Uterine smooth muscle cell (primary cell): ENCODE measurements around the gene DGLUCY. TPM values are rescaled to one million over a fixed set of nuclear protein-coding genes. Genes with fewer than 3 reads are reported as not detected.

Source experiments
- total RNA-seq: library from RNA; depleted of rRNA; stranded (reverse); fragments of >200 nt; gene quantifications from 2 replicates; pipeline ENCODE4 v1.2.3, GENCODE V29; 2014

DGLUCY gene, protein sequence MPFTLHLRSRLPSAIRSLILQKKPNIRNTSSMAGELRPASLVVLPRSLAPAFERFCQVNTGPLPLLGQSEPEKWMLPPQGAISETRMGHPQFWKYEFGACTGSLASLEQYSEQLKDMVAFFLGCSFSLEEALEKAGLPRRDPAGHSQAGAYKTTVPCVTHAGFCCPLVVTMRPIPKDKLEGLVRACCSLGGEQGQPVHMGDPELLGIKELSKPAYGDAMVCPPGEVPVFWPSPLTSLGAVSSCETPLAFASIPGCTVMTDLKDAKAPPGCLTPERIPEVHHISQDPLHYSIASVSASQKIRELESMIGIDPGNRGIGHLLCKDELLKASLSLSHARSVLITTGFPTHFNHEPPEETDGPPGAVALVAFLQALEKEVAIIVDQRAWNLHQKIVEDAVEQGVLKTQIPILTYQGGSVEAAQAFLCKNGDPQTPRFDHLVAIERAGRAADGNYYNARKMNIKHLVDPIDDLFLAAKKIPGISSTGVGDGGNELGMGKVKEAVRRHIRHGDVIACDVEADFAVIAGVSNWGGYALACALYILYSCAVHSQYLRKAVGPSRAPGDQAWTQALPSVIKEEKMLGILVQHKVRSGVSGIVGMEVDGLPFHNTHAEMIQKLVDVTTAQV
- total RNA-seq = 44.6 and 47.1 TPM in 2 replicates

GRCh38 chr14:91113829-91114078 lies at the start of gene DGLUCY:
Gene DGLUCY (plus strand): TSS chr14:91114073. CDS start chr14:91160295, 46,222 bp downstream.

GRCh38 chr14:91244501-91244901 lies 130.6 kb downstream of the DGLUCY start, which contains the start of gene GPR68:
Gene GPR68 (minus strand): TSS chr14:91244704. CDS start chr14:91235050, 9,654 bp downstream.

Other genes starting within 250 kb of the DGLUCY start
- gene RPS6KA5, start 53.4 kb upstream of the DGLUCY start, total RNA-seq = 2.6 and 3.2 TPM in 2 replicates
- gene GPR68, start 130.6 kb downstream of the DGLUCY start, total RNA-seq = 1.2 and 1.9 TPM in 2 replicates